Left ventricle myocardium inferior (tissue), 1 donor: ENCODE measurements around the gene CLDN6. TPM values are rescaled to one million over a fixed set of nuclear protein-coding genes. Genes with fewer than 3 reads are reported as not detected.

Source experiments
- DNase-seq: peaks from one replicate; pipeline ENCODE4 v3.0.0-alpha.2; 2020
- H3K27ac ChIP-seq: fragments of 200-600 bp; replicated peaks from 2 replicates; pipeline ENCODE4 v1.8.0; 2021
- H3K27me3 ChIP-seq: fragments of 200-600 bp; 2 replicates; pipeline ENCODE4 v1.8.0; 2021; ENCODE audit warnings: low read depth
- H3K36me3 ChIP-seq: fragments of 200-600 bp; 2 replicates; pipeline ENCODE4 v1.8.0; 2021
- H3K4me1 ChIP-seq: fragments of 200-600 bp; 2 replicates; pipeline ENCODE4 v1.8.0; 2021
- H3K4me3 ChIP-seq: fragments of 200-600 bp; 2 replicates; pipeline ENCODE4 v1.8.0; 2021; ENCODE audit warnings: mild to moderate bottlenecking, moderate library complexity
- H3K9me3 ChIP-seq: fragments of 200-600 bp; replicated peaks from 2 replicates; pipeline ENCODE4 v1.8.0; 2021
- intact Hi-C: fragments of 100-400 bp; cut with micrococcal nuclease; formaldehyde crosslinking; loops from one replicate; pipeline ENCODE4 v1.11.0; 2022
- total RNA-seq: library from RNA; stranded (reverse); fragmentation: NEBNext Ultra II Directional; extraction: Animal tissue kit (Norgen Biotek cat#: 25700); gene quantifications from one replicate; pipeline ENCODE4 v1.2.1, GENCODE V29; 2021
- TF ChIP-seq, protein P1 (sequence below): fragments of 200-600 bp; IDR thresholded peaks from 2 replicates; pipeline ENCODE4 v1.8.0; 2021; ENCODE audit warnings: antibody characterized with exemption, mild to moderate bottlenecking, borderline replicate concordance
- donor health status: DM: no; HTN: yes; CAD: no; lungs with severe emphysema.

CLDN6 gene
- total RNA-seq, 1 donor from 2014 or later = not detected

DNA sequence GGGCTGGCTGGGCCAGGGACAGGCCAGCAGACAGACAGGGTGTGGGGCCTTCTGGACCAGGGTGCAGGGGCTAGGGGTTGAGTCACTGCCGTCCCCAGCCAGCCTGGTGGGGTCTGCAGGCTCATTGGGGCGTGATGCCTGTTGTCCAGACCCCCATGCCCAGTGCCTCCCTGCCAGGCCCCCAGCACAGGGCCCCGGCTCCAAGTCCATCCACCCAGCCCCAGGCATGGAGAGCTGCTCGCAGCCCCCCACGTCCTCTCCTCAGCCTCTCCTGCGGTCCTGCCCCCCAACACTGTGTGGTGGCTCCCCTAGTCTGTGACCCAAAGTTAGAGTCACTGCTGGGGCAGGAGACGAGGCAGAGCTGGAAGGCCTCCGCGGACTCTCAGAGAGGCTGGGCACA, 30.7 kb downstream of the CLDN6 start:
- DNase-seq = no peak
- Histone ChIP-seq H3K27ac (no peak overlapping the region), H3K27me3 (peaks cover 43% of the 10 kb centered on the region), H3K4me1 (peaks cover 34% of the 10 kb centered on the region), H3K4me3 (no peak overlapping the region), H3K36me3 (no peaks in the 10 kb centered on the region), H3K9me3 (no peaks in the 10 kb centered on the region)
- intact Hi-C loops = no loop called here
- TF ChIP-seq, protein P1, sequence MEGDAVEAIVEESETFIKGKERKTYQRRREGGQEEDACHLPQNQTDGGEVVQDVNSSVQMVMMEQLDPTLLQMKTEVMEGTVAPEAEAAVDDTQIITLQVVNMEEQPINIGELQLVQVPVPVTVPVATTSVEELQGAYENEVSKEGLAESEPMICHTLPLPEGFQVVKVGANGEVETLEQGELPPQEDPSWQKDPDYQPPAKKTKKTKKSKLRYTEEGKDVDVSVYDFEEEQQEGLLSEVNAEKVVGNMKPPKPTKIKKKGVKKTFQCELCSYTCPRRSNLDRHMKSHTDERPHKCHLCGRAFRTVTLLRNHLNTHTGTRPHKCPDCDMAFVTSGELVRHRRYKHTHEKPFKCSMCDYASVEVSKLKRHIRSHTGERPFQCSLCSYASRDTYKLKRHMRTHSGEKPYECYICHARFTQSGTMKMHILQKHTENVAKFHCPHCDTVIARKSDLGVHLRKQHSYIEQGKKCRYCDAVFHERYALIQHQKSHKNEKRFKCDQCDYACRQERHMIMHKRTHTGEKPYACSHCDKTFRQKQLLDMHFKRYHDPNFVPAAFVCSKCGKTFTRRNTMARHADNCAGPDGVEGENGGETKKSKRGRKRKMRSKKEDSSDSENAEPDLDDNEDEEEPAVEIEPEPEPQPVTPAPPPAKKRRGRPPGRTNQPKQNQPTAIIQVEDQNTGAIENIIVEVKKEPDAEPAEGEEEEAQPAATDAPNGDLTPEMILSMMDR = no peak

DNA sequence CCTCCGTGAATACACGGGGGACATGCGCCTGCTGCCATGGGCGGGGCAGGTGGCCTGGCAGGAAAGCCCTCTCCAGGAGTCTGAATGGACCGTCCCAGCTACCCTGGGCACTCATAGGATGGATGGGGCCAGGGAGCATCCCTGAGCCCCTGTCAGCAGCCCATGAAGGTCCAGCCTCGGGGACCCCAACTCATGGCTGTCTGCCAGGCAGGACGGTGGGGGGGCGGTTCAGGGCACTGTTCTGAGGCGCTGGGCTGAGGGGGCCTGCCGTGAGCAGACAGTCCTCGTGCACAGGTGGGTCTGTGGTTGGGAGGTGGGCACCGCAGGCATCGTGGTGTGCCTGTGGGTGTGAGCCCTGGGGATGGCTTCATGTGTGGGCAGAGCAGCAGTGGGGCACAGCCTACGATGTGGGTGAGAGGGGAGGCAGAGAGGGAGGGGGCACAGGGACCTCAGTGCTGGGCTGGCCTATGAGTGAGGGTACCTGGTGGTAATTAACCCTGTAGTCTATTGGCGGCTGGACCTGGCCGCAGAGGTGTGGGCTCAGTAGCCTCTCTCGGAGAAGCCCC, 31.3 kb downstream of the CLDN6 start:
- no peak for DNase-seq
- Histone ChIP-seq H3K4me1 (peaks cover 34% of the 10 kb centered on the region), H3K36me3 (no peaks in the 10 kb centered on the region), H3K27me3 (peaks cover 43% of the 10 kb centered on the region), H3K4me3 (no peak overlapping the region), H3K27ac (peak overlapping the region; percentile 93), H3K9me3 (no peaks in the 10 kb centered on the region)
- TF ChIP-seq, protein P1 = no peak
- intact Hi-C loops = no loop called here

DNA sequence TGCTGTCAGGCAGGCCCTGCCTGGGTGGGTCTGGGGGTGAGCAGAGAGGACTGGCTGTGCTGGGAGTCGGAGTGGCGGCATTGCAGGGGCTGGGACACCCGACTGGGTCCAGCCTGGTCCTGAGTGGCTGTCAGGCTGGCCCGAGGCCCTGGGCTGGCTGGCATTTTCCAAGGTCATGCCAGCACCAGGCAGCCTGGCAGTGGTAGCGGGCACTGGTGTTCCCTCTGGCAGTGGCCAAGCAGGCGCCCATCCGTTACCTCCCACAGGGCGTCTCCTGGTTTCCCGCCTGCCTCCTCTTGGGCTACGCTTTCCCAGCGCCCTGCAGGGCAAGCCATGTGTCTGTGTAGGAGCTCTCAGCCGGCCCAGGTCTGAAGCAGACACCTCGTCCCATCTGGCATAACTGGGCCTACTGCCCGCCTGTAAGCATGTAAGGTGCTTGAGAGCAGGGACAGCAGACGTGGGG, 32.1 kb downstream of the CLDN6 start:
- Histone ChIP-seq H3K36me3 (no peaks in the 10 kb centered on the region), H3K27ac (peak overlapping the region; percentile 93), H3K9me3 (no peaks in the 10 kb centered on the region), H3K4me3 (peak overlapping the region; percentile 37), H3K4me1 (peaks cover 39% of the 10 kb centered on the region), H3K27me3 (peaks cover 43% of the 10 kb centered on the region)
- peak; percentile 70 for DNase-seq
- intact Hi-C loops = no loop called here
- TF ChIP-seq, protein P1 = no peak

DNA sequence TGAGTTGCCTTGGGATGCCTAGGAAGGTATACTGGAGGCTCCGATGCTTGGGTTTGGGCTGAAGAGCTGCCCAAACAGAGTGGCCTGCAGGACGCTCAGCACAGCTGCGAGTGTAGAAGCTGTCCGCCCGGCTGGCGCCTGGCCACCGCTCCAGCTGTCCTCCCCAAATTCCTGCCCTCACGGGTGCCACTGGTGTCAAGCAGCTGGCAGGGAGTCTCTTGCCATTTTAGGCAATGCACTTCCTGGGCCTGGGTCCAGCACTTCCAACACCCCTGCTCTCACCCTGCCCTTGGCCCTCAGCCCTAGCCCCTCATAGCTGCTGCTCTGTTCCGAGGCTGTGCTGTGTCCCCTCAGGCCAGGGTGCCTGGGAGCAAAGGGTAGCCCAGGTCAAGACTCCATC, 32.5 kb downstream of the CLDN6 start:
- peak overlapping the region; percentile 37 for H3K4me3 ChIP-seq
- intact Hi-C loops = no loop called here

DNA sequence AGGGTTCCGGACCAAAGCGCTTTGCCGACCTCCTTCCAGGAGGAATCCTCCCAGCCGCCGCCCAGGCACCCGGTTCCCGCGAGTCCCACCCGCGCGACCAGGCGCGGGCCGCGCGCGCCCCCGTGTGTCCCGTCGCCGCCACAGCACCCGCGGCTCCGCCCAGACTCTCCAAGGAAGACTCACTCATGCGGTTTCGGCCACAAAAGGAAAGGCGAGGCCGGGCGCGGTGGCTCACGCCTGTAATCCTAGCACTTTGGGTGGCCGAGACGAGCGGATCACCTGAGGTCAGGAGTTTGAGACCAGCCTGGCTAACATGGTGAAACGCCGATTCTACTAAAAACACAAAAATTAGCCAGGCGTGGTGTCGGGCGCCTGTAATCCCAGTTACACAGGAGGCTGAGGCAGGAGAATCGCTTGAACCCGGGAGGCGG, 34.3 kb downstream of the CLDN6 start:
- TF ChIP-seq, protein P1 = peak; percentile 97
- H3K36me3 ChIP-seq = no peaks in the 10 kb centered on the region
- intact Hi-C loops = no loop called here
- peaks cover 43% of the 10 kb centered on the region for H3K27me3 ChIP-seq
- H3K4me3 ChIP-seq = peak overlapping the region; percentile 51
- peaks cover 51% of the 10 kb centered on the region for H3K4me1 ChIP-seq
- H3K9me3 ChIP-seq = no peaks in the 10 kb centered on the region
- no peak overlapping the region for H3K27ac ChIP-seq
- peak; percentile 81 for DNase-seq

More for the DNA sequence above, 32.5 kb downstream of the CLDN6 start:
- Histone ChIP-seq H3K27me3 (peaks cover 43% of the 10 kb centered on the region), H3K36me3 (no peaks in the 10 kb centered on the region), H3K27ac (peak overlapping the region; percentile 93), H3K4me1 (peaks cover 43% of the 10 kb centered on the region), H3K9me3 (no peaks in the 10 kb centered on the region)
- TF ChIP-seq, protein P1 = no peak
- DNase-seq = peak; percentile 61
